Cardiac muscle cell (in vitro differentiated cells and primary cell): ENCODE data around the gene CFTR. TPM values are rescaled to one million over a fixed set of nuclear protein-coding genes. Genes with fewer than 3 reads are reported as not detected.

ENCODE experiments used
- DNase-seq, 2 donors: peaks; one replicate each; pipeline versions ENCODE4 v3.0.0 to v3.0.0-alpha.2; 2010 to 2017; ENCODE audit warnings: low read depth in 1 of 2, low spot score in 1 of 2
- H3K27ac ChIP-seq: fragments of 200-600 bp; sonication (generic); 2 replicates; pipeline ENCODE4 v1.5.1; 2016
- H3K27me3 ChIP-seq: fragments of 200-600 bp; sonication (generic); 2 replicates; pipeline ENCODE4 v1.6.0; 2016; ENCODE audit warnings: control low read depth
- H3K36me3 ChIP-seq: fragments of 200-600 bp; sonication (generic); 2 replicates; pipeline ENCODE4 v1.5.1; 2016; ENCODE audit warnings: control low read depth
- H3K4me1 ChIP-seq: fragments of 200-600 bp; sonication (generic); 2 replicates; pipeline ENCODE4 v1.8.1; 2017; ENCODE audit warnings: low read depth, mild to moderate bottlenecking, mixed run types
- H3K4me3 ChIP-seq: fragments of 200-600 bp; sonication (generic); 2 replicates; pipeline ENCODE4 v1.5.1; 2016; ENCODE audit warnings: mild to moderate bottlenecking
- H3K9me3 ChIP-seq: fragments of 200-600 bp; sonication (generic); 2 replicates; pipeline ENCODE4 v1.5.1; 2017; ENCODE audit warnings: low read depth, mild to moderate bottlenecking, control low read depth
- CTCF ChIP-seq: IDR thresholded peaks from 2 replicates; pipeline ENCODE4 v1.5.1; 2012; ENCODE audit warnings: low read depth, mild to moderate bottlenecking, low read length
- polyA plus RNA-seq: library from polyadenylated mRNA; unstranded; fragments of >200 nt; fragmentation: Nextera tagmentation; extraction: Ambion mirVana; gene quantifications from 2 replicates; pipeline ENCODE4 v1.2.1, GENCODE V29; 2016
- total RNA-seq: library from RNA; depleted of rRNA; stranded (reverse); fragments of >200 nt; gene quantifications from 2 replicates; pipeline ENCODE4 v1.2.3, GENCODE V29; 2016

CFTR gene
- total and polyA plus RNA-seq, 2 experiments from 2014 or later: 8.8 to 12.0 TPM

GRCh38 chr7:117538053-117538452, 58.2 kb downstream of the CFTR start:
- Histone ChIP-seq H3K27ac (no peak overlapping the region), H3K9me3 (no peaks in the 10 kb centered on the region), H3K27me3 (no peaks in the 10 kb centered on the region), H3K36me3 (no peaks in the 10 kb centered on the region), H3K4me3 (no peak overlapping the region), H3K4me1 (peaks cover 6% of the 10 kb centered on the region)
- no peak for DNase-seq
- no peak for TF ChIP-seq CTCF

GRCh38 chr7:117544061-117544460, 64.2 kb downstream of the CFTR start:
- H3K9me3 ChIP-seq: no peaks in the 10 kb centered on the region
- no peak for DNase-seq
- H3K4me3 ChIP-seq: no peak overlapping the region
- H3K27ac ChIP-seq: no peak overlapping the region
- no peak for TF ChIP-seq CTCF
- no peaks in the 10 kb centered on the region for H3K36me3 ChIP-seq
- H3K4me1 ChIP-seq: no peaks in the 10 kb centered on the region
- no peaks in the 10 kb centered on the region for H3K27me3 ChIP-seq

GRCh38 chr7:117548035-117548434, 68.2 kb downstream of the CFTR start:
- Histone ChIP-seq H3K36me3 (no peaks in the 10 kb centered on the region), H3K9me3 (no peaks in the 10 kb centered on the region), H3K27ac (no peak overlapping the region), H3K27me3 (no peaks in the 10 kb centered on the region), H3K4me1 (no peaks in the 10 kb centered on the region), H3K4me3 (no peak overlapping the region)
- TF ChIP-seq CTCF: no peak
- DNase-seq: no peak

GRCh38 chr7:117550625-117551024, 70.8 kb downstream of the CFTR start:
- H3K36me3 ChIP-seq: no peaks in the 10 kb centered on the region

GRCh38 chr7:117552660-117553059, 72.8 kb downstream of the CFTR start:
- Histone ChIP-seq H3K36me3 (no peaks in the 10 kb centered on the region), H3K27me3 (no peaks in the 10 kb centered on the region), H3K27ac (no peak overlapping the region), H3K9me3 (no peaks in the 10 kb centered on the region), H3K4me3 (no peak overlapping the region), H3K4me1 (no peaks in the 10 kb centered on the region)
- DNase-seq: no peak
- TF ChIP-seq CTCF: no peak

More at GRCh38 chr7:117550625-117551024, 70.8 kb downstream of the CFTR start:
- no peaks in the 10 kb centered on the region for H3K27me3 ChIP-seq
- no peak for DNase-seq
- no peak overlapping the region for H3K27ac ChIP-seq
- no peaks in the 10 kb centered on the region for H3K9me3 ChIP-seq
- H3K4me3 ChIP-seq: no peak overlapping the region
- H3K4me1 ChIP-seq: no peaks in the 10 kb centered on the region
- no peak for TF ChIP-seq CTCF

GRCh38 chr7:117555260-117555659, 75.4 kb downstream of the CFTR start:
- H3K27ac ChIP-seq: no peak overlapping the region
- H3K27me3 ChIP-seq: no peaks in the 10 kb centered on the region
- TF ChIP-seq CTCF: no peak
- no peaks in the 10 kb centered on the region for H3K36me3 ChIP-seq
- H3K4me3 ChIP-seq: no peak overlapping the region
- no peaks in the 10 kb centered on the region for H3K9me3 ChIP-seq
- H3K4me1 ChIP-seq: no peaks in the 10 kb centered on the region
- no peak for DNase-seq
